H1 (cell line): Measurements from ENCODE around the gene OAT. TPM values are rescaled to one million over a fixed set of nuclear protein-coding genes. Genes with fewer than 3 reads are reported as not detected.

Experiments used
- BCL11A ChIP-seq, 2 experiments: IDR thresholded peaks; one replicate each; pipeline ENCODE4 v1.6.1; 2011; ENCODE audit warnings: low read depth in 2 of 2, low read length in 2 of 2, mild to moderate bottlenecking in 2 of 2
- CTCF ChIP-seq, 3 experiments: IDR thresholded peaks; 1 replicate in 2 of 3; 2 replicates in 1 of 3; pipeline versions ENCODE4 v1.5.1 to v1.6.1; 2011; ENCODE audit warnings: low read length in 3 of 3, mild to moderate bottlenecking in 3 of 3, inconsistent platforms in 2 of 3, low read depth in 1 of 3, moderate library complexity in 1 of 3; ENCODE audit not compliant: insufficient read depth in 1 of 3; ENCODE audit errors: control extremely low read depth in 1 of 3
- EP300 ChIP-seq, 2 experiments: IDR thresholded peaks; 1 replicate in 1 of 2; 2 replicates in 1 of 2; pipeline ENCODE4 v1.6.1; 2011 to 2012; ENCODE audit warnings: low read depth in 2 of 2, low read length in 2 of 2, mild to moderate bottlenecking in 2 of 2, borderline replicate concordance in 1 of 2, inconsistent platforms in 1 of 2, moderate library complexity in 1 of 2
- POLR2A ChIP-seq, 2 experiments: IDR thresholded peaks; 1 replicate in 1 of 2; 2 replicates in 1 of 2; pipeline ENCODE4 v1.6.1; 2011; ENCODE audit warnings: low read depth in 2 of 2, low read length in 2 of 2, mild to moderate bottlenecking in 2 of 2; ENCODE audit errors: control extremely low read depth in 1 of 2
- SP2 ChIP-seq: IDR thresholded peaks from 2 replicates; pipeline ENCODE4 v1.6.1; 2012; ENCODE audit warnings: mild to moderate bottlenecking, low read length, inconsistent platforms
- SRF ChIP-seq: IDR thresholded peaks from 2 replicates; pipeline ENCODE4 v1.6.1; 2011; ENCODE audit warnings: mild to moderate bottlenecking, low read depth, low read length, moderate library complexity
- ZNF274 ChIP-seq: IDR thresholded peaks from 2 replicates; pipeline ENCODE4 v1.7.0; 2012; ENCODE audit warnings: low read length, borderline replicate concordance; ENCODE audit errors: extremely low read depth
- polyA plus RNA-seq, 7 experiments: library from polyadenylated mRNA; depleted of rRNA in 3 of 7; stranded (reverse) in 5 of 7; unstranded in 2 of 7; fragments of >200 nt in 5 of 7; fragments of 200-250 nt in 2 of 7; gene quantifications; 1 replicate in 5 of 7; 2 replicates in 1 of 7; 4 replicates in 1 of 7; pipeline versions ENCODE4 v1.2.1 to v1.2.3, GENCODE V29; 2011 to 2013; ENCODE audit warnings: missing spikeins in 2 of 7, mixed read lengths in 2 of 7
- total RNA-seq: library from RNA; stranded (reverse); fragmentation: NEBNext Ultra II Directional; extraction: Animal tissue kit (Norgen Biotek cat#: 25700); gene quantifications from 2 replicates; pipeline ENCODE4 v1.2.1, GENCODE V29; 2021
- TF ChIP-seq, protein P1 (sequence below): IDR thresholded peaks from 2 replicates; pipeline ENCODE4 v1.6.1; 2011; ENCODE audit warnings: low read length, improper control_type of control experiment

OAT gene
- total and polyA plus RNA-seq, 2 of the 8 experiments (the other 6 are each of a cell fraction or from before 2014, with no cell fraction given), result 67.8 to 121 TPM

GRCh38 chr10:124375353-124375614 lies 43.4 kb downstream of the OAT start (continued):
- no peak for TF ChIP-seq POLR2A (IDR thresholded peaks at IDR 0.05; ENCODE audit: control extremely low read depth in 1 of 2, low read depth in 2 of 2, low read length in 2 of 2)
- no peak for TF ChIP-seq BCL11A (IDR thresholded peaks at IDR 0.05; ENCODE audit: low read depth in 2 of 2, low read length in 2 of 2)
- TF ChIP-seq, protein P1, sequence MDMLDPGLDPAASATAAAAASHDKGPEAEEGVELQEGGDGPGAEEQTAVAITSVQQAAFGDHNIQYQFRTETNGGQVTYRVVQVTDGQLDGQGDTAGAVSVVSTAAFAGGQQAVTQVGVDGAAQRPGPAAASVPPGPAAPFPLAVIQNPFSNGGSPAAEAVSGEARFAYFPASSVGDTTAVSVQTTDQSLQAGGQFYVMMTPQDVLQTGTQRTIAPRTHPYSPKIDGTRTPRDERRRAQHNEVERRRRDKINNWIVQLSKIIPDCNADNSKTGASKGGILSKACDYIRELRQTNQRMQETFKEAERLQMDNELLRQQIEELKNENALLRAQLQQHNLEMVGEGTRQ, result no peak
- no peak for TF ChIP-seq SRF
- TF ChIP-seq CTCF (IDR thresholded peaks at IDR 0.05; ENCODE audit: control extremely low read depth in 1 of 3, insufficient read depth in 1 of 3, low read depth in 1 of 3, low read length in 3 of 3), result no peak
- no peak for TF ChIP-seq EP300 (IDR thresholded peaks at IDR 0.05; ENCODE audit: borderline replicate concordance in 1 of 2, low read depth in 2 of 2, low read length in 2 of 2)
- no peak for TF ChIP-seq ZNF274
- TF ChIP-seq SP2, result no peak
